ENCODE measurements around the gene ATG2B.

GRCh38 chr14:96246539-96246847, 116.6 kb downstream of the ATG2B start:
- no peak for TF ChIP-seq EZH2 (IDR thresholded peaks at IDR 0.05; ENCODE audit: borderline replicate concordance, insufficient read depth, low read depth, low read length, poor library complexity, severe bottlenecking)
- no peak for TF ChIP-seq CTCF (IDR thresholded peaks at IDR 0.05)
